Activated CD8-positive, alpha-beta memory T cell treated with anti-CD3 and anti-CD28 coated beads for 36 hours (primary cell): Measurements from ENCODE around the gene F10. TPM values are rescaled to one million over a fixed set of nuclear protein-coding genes. Genes with fewer than 3 reads are reported as not detected.

Source experiments
- CTCF ChIA-PET: fragments of 350-600 bp; sonication (Branson Sonifier 250); formaldehyde crosslinking; loops from one replicate; lab custom pipeline; 2021; ENCODE audit warnings: antibody characterized with exemption; lab: Charles Lee
- POLR2A ChIA-PET: fragments of 350-600 bp; sonication (Branson Sonifier 250); formaldehyde crosslinking; loops from one replicate; lab custom pipeline; 2021; ENCODE audit warnings: antibody characterized with exemption; lab: Charles Lee
- total RNA-seq, 2 experiments: library from RNA; stranded (reverse); gene quantifications; one replicate each; pipeline ENCODE4 v1.2.3, GENCODE V29; 2021

The F10 gene
- total RNA-seq, 2 experiments from 2014 or later: not detected

DNA sequence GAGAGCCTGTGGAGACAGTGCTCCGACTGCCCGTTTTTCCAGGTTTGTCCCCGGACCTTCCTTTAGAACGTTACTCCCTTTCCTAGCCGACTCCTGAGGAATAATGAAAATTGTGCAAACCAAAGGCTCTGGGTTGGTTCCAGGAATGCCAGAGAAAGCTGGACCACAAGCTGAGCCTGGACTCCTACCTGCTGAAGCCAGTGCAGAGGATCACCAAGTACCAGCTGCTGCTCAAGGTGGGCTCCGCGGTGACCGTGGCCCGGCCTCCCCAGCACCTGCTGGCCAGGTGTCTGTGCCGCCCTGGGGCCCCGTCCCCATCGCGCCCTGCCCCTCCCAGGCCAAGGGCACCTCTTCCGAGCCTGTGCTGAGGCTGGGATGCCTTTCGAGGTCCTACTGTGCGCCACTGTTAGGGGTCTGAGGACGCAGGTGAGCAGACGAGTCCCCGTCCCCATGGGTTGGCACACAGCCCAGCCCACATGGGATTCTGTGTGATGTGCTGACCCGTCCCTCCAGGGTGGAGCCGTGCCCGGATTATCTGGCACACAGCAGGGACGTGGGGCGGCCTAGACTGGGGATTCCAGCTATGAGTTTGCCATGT, 37.6 kb upstream of the F10 start:
- CTCF ChIA-PET: no interaction called here
- POLR2A ChIA-PET: no interaction called here

DNA sequence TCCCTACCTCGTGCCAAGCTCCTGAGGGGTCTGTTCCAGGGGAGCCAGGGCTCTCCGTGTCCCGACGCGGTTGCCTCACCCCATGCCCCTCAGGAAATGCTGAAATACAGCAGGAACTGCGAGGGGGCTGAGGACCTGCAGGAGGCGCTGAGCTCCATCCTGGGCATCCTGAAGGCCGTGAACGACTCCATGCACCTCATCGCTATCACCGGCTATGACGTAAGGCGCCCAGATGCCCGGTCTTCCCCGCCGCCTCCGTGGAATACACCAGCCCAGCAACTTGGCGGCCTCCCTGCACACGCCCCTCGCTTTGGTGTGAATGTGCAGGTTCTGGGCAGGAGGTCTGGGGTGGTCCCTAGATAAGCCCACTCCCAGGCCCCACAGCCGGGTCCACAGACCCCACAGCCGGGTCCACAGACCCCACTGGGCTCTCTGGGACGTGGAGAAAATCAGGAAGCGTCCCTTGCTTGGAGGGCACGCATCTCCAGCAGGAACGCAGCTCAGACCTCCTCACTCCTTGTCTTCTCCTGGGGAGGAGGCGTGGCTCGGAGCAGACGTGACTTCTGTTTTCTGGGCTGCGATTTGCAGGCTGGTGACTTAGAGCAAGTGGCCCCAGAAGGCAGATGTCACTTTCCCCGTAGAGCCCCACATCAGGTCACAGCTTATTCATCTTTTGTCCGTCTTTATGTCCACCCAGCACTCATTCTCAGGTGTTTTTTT, 36.4 kb upstream of the F10 start:
- CTCF ChIA-PET: no interaction called here

DNA sequence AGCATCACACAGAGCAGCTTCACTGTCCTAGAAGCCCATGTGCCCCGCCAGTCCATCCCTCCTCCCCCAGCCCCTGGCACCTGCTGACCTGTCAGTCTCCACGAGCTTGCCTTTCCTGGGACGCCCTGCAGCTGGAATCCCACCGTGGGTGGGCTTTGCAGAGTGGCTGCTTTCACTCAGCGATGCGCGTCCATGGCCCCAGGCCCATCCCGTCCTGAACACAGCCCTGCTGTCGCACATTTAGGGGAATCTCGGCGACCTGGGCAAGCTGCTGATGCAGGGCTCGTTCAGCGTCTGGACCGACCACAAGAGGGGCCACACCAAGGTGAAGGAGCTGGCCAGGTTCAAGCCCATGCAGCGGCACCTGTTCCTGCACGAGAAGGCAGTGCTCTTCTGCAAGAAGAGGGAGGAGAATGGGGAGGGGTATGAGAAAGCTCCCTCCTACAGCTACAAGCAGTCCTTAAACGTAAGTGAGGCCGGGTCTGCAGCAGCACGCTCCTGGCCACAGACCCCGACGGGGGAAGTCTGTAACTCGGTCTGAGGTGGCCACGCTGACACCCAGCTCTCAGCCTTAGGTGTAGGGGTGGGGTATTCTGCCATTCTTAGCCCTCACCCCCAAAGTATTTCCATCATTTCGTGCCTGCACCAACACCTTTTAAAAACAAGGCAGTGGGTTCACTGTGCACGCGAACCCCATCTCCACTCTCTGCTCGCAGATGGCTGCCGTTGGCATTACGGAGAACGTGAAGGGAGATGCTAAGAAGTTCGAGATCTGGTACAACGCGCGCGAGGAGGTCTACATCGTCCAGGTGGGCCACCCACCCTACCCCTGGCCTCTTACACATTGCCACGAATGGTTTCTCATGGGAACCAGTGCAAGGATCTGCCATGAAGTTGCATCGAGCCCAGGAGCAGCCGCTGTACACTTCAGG, 35.3 kb upstream of the F10 start:
- ChIA-PET POLR2A (no interaction called here), CTCF (no interaction called here)

More for the DNA sequence above, 36.4 kb upstream of the F10 start:
- POLR2A ChIA-PET: no interaction called here

DNA sequence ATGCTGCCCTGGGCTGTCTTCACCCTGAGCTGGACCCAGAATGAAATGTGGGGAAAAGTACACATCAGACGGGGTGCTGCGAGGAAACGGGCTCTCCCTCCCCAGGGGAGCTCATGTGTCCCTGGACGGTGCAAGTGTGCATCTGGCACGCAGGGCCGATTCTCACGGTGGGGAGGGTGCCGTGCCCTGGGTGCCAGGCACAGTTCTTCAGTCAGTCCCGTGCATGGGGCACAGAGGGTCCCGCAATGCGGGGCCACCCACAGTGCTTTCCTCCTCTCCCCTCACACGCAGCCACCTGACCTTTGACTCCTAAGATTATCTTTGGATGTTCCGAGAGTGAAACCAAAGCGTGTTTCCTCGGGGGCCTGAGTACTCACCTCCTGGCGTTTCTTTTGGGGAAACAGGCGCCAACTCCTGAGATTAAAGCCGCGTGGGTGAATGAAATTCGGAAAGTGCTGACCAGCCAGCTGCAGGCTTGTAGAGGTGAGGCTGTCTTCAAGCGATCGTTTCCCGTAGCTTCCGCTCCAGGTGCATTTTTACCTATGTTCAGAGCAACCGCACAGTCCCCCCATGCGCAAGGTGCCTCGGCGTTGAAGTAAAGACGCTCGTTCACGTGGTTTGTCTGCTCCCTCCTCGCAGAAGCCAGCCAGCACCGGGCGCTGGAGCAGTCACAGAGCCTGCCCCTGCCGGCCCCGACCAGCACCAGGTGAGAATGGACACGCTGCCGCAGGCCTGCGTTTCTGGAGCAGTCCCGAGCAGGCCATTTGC, 34.5 kb upstream of the F10 start:
- POLR2A ChIA-PET: no interaction called here

DNA sequence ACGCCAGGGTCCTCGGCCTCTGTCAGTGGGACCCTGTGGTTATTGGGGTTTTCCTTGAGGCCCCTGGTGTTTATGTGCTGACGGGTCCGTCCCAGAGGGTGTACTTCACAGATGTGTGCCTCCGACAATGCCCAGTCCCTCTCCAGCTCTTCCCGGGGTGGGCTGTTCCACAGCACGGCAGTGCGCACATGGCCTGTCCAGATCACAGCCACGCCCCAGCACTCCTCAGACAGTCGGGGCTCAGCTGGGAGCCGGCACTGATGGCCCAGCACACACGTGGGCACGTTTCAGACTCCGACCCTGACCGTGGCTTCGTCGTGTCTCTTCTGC, 33.9 kb upstream of the F10 start:
- ChIA-PET CTCF (no interaction called here), POLR2A (no interaction called here)

More for the DNA sequence above, 34.5 kb upstream of the F10 start:
- CTCF ChIA-PET: no interaction called here

DNA sequence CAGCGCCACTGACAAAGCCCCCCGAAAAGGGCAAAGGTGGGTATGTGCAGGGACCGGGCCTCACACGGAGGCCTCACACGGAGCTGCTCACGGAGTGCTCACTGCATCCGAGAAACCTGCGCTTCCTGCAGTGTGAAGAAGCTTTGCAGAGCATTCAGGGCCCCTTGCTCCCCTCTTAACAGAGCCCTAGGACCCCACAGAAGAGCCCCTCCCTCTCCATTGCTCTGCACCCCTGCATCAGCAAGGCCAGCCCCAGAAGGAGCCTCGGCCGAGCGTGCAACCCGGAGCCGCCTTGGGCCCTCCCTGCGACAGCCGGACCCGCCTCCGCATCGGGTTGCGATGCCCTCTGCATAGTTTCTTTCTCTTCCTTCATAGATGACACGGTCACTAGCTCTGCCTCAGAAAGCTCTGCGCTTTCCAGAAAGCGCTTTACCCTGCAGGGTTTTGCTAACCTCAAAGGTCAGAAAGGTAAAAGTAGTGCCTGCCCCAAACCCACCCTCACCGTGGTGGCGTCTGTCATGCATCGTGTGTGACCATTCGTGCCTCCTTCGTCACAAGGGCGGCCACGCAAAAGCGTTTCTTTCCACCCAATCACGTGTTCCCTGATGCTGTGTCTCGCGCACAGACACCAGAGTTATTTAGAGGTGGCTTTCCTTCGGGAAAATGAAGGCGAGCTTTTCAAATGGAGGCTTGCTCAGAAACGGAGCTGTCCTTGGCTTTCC, 32.7 kb upstream of the F10 start:
- ChIA-PET POLR2A (no interaction called here), CTCF (no interaction called here)

DNA sequence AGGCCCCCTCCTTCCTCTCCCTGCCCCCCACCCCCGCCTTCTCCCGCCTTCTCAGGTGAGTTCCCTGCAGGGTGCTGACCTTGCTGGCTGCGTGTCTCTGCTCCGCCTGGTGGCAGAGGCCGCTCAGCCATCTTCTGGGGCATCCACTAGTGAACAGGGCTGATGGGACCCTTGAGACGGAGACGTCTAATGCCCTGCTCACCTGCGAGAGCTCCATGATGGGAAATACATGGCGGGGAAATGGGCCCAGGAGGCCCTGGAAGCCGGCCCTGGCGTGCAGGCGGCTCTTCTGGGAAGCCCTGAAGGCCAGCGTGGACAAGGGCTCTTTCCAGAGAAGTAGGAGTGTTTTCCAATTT, 32.2 kb upstream of the F10 start:
- ChIA-PET POLR2A (no interaction called here), CTCF (no interaction called here)

DNA sequence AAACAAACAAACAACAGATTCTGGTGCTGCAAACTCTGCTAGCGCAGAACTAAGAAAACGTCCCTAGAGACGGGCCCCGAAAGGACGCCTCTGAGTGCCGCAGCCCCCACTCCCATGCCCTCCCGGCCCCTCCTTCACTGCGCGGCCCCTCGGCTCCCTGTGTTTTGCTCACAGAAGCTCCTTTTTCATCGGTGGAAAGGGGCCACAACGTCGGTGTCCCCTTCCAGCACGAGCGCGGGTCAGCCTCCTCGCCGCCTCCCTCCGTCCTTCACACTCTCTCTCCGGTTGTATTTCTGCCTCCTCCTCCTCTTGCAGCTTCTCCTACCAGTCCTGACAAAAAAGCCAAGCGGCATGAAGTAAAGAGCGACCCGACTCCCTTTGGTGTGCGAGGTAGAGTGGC, 31.8 kb upstream of the F10 start:
- ChIA-PET CTCF (no interaction called here), POLR2A (no interaction called here)

DNA sequence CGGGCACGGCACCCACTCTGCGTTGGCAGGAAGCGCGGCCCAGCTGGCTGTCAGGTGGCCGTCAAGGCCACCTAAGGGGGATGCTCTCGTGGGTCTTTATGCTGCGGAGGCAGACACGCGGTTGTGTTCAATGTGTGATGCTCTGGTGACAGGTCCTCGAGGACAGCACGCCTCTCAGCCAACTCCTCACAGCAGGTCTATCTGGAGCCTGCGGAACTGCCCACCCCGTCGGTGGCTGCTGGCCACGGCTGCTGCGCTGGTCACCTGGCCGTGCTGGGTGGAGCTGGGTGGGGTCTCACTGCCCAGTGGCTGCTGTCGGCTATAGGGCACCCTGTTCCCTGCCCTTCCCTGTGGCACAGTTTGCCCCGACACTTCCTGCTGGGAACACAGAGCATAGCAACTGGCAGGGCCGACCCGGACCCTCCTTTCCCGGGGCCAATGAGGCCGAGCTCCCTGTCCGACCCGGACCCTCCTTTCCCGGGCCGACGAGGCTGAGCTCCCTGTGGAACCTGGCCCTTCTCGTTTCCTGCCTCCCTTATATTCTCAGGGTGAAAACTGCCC, 31.3 kb upstream of the F10 start:
- ChIA-PET CTCF (no interaction called here), POLR2A (no interaction called here)

DNA sequence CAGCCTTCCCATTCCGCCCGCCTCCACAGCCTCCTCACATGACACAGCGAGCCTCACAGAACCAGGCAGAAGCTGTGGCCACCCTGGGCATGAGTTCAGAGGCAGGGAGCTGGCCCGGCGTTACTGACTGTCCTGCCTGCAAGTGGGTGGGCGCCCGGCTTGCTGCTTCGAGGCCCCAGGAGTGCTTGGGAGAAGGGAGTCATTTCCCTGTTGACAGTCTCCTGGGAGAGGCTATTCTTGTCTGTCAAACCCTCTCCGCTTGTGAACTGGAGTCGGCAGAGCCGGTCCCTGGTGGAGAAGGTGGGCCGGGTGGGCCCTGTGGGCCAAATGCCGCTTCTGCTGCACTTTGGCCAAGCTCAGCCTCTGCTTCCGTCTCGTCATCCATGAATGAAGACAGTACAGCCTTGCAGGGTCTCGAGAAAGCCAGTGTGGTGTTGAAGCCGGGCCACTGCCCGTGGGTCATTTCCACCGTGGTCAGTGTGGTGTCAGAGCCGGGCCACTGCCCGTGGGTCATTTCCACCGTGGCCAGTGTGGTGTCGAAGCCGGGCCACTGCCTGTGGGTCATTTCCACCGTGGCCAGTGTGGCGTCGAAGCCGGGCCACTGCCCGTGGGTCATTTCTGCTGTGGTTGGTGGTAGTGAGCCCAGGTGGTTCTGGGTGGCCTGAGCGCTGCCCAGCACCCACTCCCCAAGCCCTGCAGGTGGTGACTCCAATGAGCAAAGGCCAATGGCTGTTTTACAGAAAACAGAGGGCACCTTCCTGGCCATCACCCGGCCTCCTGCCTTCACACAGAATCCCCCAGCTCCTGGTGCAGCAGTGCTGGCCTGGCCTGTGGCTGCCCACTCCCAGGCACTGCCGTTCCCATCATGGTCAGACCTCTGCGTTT, 30.5 kb upstream of the F10 start:
- CTCF ChIA-PET: no interaction called here

DNA sequence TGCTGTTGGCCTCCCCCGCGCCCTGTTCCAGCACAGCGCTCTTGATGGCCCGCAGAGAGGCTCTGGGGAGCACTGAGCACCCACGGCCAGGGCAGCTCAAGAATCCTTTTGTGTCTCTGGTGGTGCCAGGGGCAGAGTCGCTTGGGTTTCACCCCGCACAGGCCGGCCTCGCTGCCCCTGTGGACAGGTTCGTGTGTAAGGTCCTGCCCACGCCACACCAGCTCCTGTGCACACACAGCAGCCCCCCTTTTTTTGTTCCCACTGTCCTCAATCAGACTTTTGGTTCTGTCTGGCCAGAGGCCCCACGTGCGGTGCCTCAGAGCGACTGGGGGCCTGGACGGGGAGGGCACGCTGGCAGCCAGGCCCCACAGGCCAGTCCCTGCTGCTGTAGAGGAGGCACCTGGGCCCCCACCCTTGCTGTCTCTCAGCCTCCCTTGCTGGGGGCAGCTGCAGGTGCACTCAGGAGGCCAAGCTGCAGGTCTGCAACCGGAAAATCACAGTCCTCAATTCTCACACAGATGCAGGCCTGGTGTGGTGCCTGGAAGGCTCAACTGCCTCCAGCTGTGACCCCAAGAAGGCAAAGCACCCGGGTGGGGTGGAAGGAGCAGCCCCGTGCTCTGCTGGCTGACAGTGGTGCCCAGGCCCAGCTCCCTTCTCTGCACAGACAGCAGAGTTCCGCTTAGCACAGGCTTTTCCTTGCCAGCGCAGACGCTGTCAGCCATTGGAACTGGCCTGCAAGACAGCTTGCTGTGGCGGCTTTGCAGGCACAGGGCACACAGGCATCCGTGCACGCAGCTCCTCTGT, 29.6 kb upstream of the F10 start:
- ChIA-PET CTCF (no interaction called here), POLR2A (interaction anchor here (0.6 kb wide), 1 partner anchor 61 kb away, joined by 3 read pairs; no protein-coding TSS in a partner anchor)

More for the DNA sequence above, 30.5 kb upstream of the F10 start:
- POLR2A ChIA-PET: no interaction called here

DNA sequence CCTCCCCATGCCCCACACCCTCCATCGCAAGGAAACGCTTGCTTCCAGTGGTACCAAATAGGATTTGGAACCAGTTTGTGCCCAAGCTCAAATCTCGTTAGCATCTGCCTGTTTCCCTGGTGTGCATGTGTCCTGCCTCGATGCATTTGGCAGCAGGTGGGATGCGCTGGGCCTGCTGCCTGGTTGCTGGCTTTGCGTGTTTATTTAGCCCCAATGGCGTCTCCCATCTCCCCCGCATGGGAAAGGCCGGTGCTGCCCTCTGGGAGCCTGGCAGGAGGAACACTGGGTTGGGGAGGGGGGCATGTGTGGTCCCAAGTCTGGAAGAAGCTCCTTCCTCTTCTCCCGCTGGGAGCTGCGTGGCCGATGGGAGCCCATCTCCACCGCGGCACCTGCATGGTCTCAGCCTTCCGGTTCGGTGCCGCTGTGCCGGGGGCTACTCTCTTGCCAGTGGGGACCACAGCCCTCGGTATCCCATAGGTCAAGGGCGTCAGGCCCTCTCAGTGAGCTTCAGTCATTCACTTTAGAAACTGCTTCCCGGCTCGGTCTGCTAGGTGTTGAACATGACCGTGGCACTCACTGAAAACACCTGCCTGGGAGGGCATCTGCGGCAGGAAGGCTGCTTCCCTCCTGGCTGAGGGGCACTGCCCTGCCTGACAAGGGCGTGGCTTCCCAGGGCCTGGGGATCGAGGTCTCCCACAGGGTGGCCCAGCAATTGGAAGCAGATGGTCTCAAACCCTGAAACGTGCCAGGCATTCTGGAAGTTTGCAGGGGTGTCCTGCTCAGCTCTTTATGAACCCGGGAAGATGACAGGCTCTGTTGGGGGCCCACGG, 28.8 kb upstream of the F10 start:
- POLR2A ChIA-PET: no interaction called here
- CTCF ChIA-PET: no interaction called here

DNA sequence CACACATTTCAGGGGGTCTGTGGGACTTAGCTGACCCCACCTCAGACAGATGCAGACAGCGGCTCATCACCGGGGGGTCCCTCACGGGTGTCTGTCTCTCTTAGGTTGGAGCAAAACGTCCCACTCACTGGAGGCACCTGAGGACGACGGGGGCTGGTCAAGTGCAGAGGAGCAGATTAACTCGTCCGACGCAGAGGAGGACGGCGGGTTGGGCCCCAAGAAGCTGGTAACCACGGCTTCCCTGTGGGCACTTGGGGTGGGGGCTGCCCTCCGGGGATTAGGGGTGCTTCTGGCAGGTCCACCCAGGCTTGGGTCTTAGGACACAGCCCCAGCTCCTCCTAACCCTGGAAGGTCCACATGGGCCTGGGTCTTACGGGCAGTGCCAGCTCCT, 28.2 kb upstream of the F10 start:
- CTCF ChIA-PET: no interaction called here
- POLR2A ChIA-PET: no interaction called here

DNA sequence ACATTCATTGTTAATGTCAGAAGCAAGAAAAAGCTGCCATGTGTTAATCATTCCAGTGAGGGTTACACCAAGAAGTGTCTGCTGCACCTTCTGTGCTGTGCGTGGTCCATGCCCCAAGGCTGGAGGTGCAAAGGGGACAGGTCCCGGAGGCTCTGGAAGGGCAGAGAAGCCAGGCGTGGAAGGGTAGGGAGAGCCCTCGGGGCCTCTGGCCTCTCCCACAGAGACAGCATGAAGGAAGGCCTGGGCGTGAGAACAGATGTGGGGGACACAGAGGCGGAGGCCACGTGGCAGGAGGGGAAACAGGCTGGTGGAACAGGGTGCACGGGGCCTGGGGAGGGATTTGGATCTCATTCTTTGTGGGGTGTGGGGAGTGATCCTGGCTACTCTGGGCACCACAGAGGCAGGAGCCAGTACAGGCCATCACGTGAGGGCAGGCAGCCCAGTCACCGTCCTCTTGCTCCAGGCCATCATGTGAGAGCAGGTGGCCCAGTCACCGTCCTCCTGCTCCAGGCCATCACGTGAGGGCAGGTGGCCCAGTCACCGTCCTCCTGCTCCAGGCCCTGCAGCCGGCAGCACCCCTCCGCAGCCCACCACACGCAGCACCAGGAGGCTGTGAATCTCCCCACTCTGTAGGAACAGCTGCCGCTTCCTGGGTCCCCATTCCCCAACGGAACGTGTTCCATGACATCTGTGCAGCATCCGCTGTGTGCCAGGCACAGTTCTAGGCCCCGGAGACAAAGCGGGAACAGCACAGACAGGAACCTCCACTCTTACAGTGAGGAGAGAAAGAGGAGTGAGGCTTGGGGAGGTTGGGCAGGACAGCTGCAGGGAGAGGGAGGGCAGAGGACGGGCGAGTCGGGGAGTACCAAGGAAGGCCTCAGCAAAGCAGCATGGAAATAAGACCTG, 27.2 kb upstream of the F10 start:
- POLR2A ChIA-PET: no interaction called here
- CTCF ChIA-PET: no interaction called here

DNA sequence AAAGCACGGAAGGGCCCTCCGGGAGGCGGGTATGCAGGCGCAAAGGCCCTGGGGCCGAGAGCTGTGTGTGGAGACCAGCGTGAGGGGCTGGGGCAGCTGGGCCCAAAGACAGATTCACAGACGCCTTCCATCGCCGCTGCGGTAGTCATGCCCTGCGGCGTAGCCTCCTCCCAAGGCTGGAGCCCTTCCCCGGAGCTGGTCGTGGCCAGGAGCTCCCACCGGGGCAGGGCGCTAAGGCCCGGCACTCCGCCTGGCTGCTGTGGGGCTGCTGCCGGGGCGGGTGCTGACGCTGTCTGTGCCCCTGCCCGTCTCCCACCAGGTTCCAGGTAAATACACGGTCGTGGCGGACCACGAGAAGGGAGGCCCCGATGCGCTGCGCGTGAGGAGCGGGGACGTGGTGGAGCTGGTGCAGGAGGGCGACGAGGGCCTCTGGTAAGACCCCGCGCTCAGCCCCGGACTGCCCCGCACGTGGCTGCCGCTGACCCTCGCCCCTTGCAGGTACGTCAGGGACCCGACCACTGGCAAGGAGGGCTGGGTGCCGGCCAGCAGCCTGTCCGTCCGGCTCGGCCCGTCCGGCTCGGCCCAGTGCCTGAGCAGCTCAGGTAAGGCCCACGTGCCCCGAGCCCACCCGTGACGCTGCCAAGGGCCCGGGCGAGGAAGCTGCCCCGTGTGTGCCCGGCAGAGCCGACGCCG, 26.4 kb upstream of the F10 start:
- ChIA-PET CTCF (no interaction called here), POLR2A (no interaction called here)
